DMS53 treated with DMSO at 0.1 percent for 48 hours (cell line): Measurements from ENCODE around the gene BCL2L1.

Source experiments
- DNase-seq: peaks from one replicate; lab custom pipeline; 2025; ENCODE audit not compliant: unreplicated experiment; lab: John Stamatoyannopoulos, UW

BCL2L1 gene

GRCh38 chr20:31694842-31695593 lies 27.6 kb downstream of the BCL2L1 start:
- DNase-seq, result no peak

GRCh38 chr20:31693987-31694661 lies 28.5 kb downstream of the BCL2L1 start:
- no peak for DNase-seq

- no peak for DNase-seq
These were observed 29.3 kb downstream of the BCL2L1 start for GRCh38 chr20:31693402-31693801.

GRCh38 chr20:31691646-31692275 lies 30.9 kb downstream of the BCL2L1 start:
- no peak for DNase-seq

GRCh38 chr20:31690124-31690666 lies 32.5 kb downstream of the BCL2L1 start:
- DNase-seq, result no peak

GRCh38 chr20:31689141-31689540 lies 33.5 kb downstream of the BCL2L1 start:
- DNase-seq, result no peak

GRCh38 chr20:31687777-31688176 lies 34.9 kb downstream of the BCL2L1 start:
- DNase-seq, result no peak

GRCh38 chr20:31685853-31686643 lies 36.6 kb downstream of the BCL2L1 start:
- no peak for DNase-seq

- no peak for DNase-seq
These were observed 38.3 kb downstream of the BCL2L1 start for GRCh38 chr20:31684153-31685015.

- DNase-seq, result no peak
These were observed 39.7 kb downstream of the BCL2L1 start for GRCh38 chr20:31682927-31683326.

- DNase-seq, result no peak
These were observed 40.3 kb downstream of the BCL2L1 start for GRCh38 chr20:31682352-31682751.

- no peak for DNase-seq
These were observed 40.9 kb downstream of the BCL2L1 start for GRCh38 chr20:31681769-31682168.

GRCh38 chr20:31681128-31681727 lies 41.4 kb downstream of the BCL2L1 start:
- no peak for DNase-seq

GRCh38 chr20:31680286-31681127 lies 42.2 kb downstream of the BCL2L1 start:
- DNase-seq, result no peak

GRCh38 chr20:31679357-31680285 lies 43.0 kb downstream of the BCL2L1 start:
- no peak for DNase-seq

- no peak for DNase-seq
These were observed 44.0 kb downstream of the BCL2L1 start for GRCh38 chr20:31678389-31679356.
